SK-N-MC (cell line): ENCODE results near the gene CASZ1.

Experiments
- EZH2 ChIP-seq: fragments of 200-600 bp; sonication (generic); IDR thresholded peaks from one replicate; pipeline ENCODE4 v1.6.1; 2017; ENCODE audit warnings: antibody characterized with exemption
- POLR2AphosphoS5 ChIP-seq: IDR thresholded peaks from 2 replicates; pipeline ENCODE4 v1.6.1; 2012; ENCODE audit warnings: mild to moderate bottlenecking, low read depth, low read length, borderline replicate concordance

GRCh38 chr1:10608690-10609089 lies 187.8 kb downstream of the CASZ1 start:
- TF ChIP-seq POLR2AphosphoS5 (no peak), EZH2 (no peak)
